Prostate gland (tissue), 2 donors: ENCODE data around the gene CNTNAP2. TPM values are rescaled to one million over a fixed set of nuclear protein-coding genes. Genes with fewer than 3 reads are reported as not detected.

ENCODE experiments used
- DNase-seq: peaks from one replicate; pipeline ENCODE4 v3.0.0-alpha.2; 2019; ENCODE audit warnings: low spot score
- H3K27ac ChIP-seq, 2 donors: fragments of 200-600 bp; sonication (generic); 2 replicates each; pipeline ENCODE4 v1.5.1; 2017 to 2019
- H3K27me3 ChIP-seq: fragments of 200-600 bp; sonication (generic); replicated peaks from 2 replicates; pipeline ENCODE4 v1.5.1; 2019; ENCODE audit not compliant: insufficient read depth
- H3K36me3 ChIP-seq, 2 donors: fragments of 200-600 bp; sonication (generic); 1 replicate in 1 of 2; 2 replicates in 1 of 2; pipeline versions ENCODE4 v1.5.1 to v1.8.1; 2017 to 2019
- H3K4me1 ChIP-seq: fragments of 200-600 bp; sonication (generic); replicated peaks from 2 replicates; pipeline ENCODE4 v1.5.1; 2019
- H3K4me3 ChIP-seq, 2 donors: fragments of 200-600 bp; sonication (generic); 2 replicates each; pipeline ENCODE4 v1.5.1; 2017 to 2019
- H3K9me3 ChIP-seq: fragments of 200-600 bp; sonication (generic); 2 replicates; pipeline ENCODE4 v1.5.1; 2017
- POLR2A ChIP-seq: fragments of 450-650 bp; IDR thresholded peaks from one replicate; pipeline ENCODE4 v1.6.1; 2016; ENCODE audit warnings: antibody characterized with exemption, mild to moderate bottlenecking
- POLR2AphosphoS5 ChIP-seq: sonication (generic); formaldehyde crosslinking; IDR thresholded peaks from one replicate; pipeline ENCODE4 v1.6.1; 2017; ENCODE audit warnings: antibody characterized with exemption
- WGBS: methylation state at CpG from one replicate; pipeline ENCODE4 v1.1.5; 2018; 5-methylcytosine and 5-hydroxymethylcytosine counted together
- intact Hi-C: fragments of 100-400 bp; cut with DNase I; formaldehyde crosslinking; loops from one replicate; pipeline ENCODE4 v1.14.2; 2022
- total RNA-seq, 2 donors: library from RNA; depleted of rRNA; stranded (reverse); fragments of >200 nt; gene quantifications; one replicate each; pipeline ENCODE4 v1.1.0, GENCODE V29; 2016
- TF ChIP-seq, protein P1 (sequence below), 4 experiments: fragments of 200-600 bp in 2 of 4; fragments of 450-650 bp in 2 of 4; sonication (generic) in 2 of 4; IDR thresholded peaks; 1 replicate in 3 of 4; 2 replicates in 1 of 4; pipeline ENCODE4 v1.5.1; 2016 to 2019; ENCODE audit warnings: antibody characterized with exemption in 4 of 4, mild to moderate bottlenecking in 2 of 4, moderate library complexity in 2 of 4

CNTNAP2 gene
- total RNA-seq, 2 donors from 2014 or later: 10.6 to 43.7 TPM

DNA sequence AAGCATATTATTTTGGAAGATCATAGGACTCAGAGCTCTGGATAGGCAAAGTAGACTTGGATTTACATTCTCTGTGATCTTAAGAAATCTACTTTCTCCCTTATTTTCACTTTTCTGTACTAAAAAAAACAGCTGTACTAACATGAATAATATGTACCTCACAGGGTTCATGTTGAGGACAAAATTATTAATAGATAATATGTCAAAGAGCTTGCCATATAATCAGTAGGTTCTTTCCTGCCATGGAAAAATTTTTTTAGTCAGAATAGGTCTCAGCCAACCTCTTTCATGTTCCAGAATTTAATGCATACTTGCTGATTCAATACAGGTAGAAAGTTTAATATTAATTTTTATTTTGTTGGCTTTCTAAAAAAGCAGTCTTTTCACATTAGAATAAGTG is 1693.7 kb downstream of the CNTNAP2 start:
- TF ChIP-seq, protein P1, sequence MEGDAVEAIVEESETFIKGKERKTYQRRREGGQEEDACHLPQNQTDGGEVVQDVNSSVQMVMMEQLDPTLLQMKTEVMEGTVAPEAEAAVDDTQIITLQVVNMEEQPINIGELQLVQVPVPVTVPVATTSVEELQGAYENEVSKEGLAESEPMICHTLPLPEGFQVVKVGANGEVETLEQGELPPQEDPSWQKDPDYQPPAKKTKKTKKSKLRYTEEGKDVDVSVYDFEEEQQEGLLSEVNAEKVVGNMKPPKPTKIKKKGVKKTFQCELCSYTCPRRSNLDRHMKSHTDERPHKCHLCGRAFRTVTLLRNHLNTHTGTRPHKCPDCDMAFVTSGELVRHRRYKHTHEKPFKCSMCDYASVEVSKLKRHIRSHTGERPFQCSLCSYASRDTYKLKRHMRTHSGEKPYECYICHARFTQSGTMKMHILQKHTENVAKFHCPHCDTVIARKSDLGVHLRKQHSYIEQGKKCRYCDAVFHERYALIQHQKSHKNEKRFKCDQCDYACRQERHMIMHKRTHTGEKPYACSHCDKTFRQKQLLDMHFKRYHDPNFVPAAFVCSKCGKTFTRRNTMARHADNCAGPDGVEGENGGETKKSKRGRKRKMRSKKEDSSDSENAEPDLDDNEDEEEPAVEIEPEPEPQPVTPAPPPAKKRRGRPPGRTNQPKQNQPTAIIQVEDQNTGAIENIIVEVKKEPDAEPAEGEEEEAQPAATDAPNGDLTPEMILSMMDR (IDR thresholded peaks at IDR 0.05): no peak
- no peak for TF ChIP-seq POLR2A
- no peak for TF ChIP-seq POLR2AphosphoS5
- Histone ChIP-seq H3K4me3 (no peak overlapping the region), H3K27ac (no peak overlapping the region)

DNA sequence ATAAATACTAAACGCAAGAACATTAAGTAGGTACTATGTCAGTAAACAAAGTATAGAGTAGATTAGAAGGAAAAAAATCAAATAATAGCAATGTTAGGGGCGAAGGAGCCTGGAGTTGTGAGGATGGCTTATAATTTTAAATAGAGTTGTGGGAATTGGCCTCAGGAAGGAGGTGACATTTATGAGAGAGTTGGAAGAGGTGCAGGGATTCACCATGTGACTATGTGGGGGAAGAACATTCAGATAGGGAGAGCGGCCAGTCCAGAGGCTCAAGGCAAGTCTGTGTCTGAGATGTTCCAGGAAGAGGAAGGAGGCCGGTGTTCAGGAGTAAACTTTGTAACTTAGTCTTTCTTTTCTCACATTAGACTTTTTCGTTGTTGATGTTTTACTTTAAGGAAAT is 1695.3 kb downstream of the CNTNAP2 start:
- Histone ChIP-seq H3K27ac (no peak overlapping the region), H3K9me3 (no peaks in the 10 kb centered on the region), H3K27me3 (no peaks in the 10 kb centered on the region), H3K4me1 (no peaks in the 10 kb centered on the region), H3K36me3 (no peaks in the 10 kb centered on the region), H3K4me3 (no peak overlapping the region)
- no peak for DNase-seq
- 76% methylated on average over 5 of the region's 5 CpGs for WGBS
- TF ChIP-seq, protein P1 (IDR thresholded peaks at IDR 0.05): no peak
- TF ChIP-seq POLR2AphosphoS5: no peak
- TF ChIP-seq POLR2A: no peak
- intact Hi-C loops: no loop called here

More for the DNA sequence above, 1693.7 kb downstream of the CNTNAP2 start:
- intact Hi-C loops: no loop called here
- no peaks in the 10 kb centered on the region for H3K36me3 ChIP-seq
- no peaks in the 10 kb centered on the region for H3K9me3 ChIP-seq
- DNase-seq: no peak
- no peaks in the 10 kb centered on the region for H3K4me1 ChIP-seq
- H3K27me3 ChIP-seq: no peaks in the 10 kb centered on the region

DNA sequence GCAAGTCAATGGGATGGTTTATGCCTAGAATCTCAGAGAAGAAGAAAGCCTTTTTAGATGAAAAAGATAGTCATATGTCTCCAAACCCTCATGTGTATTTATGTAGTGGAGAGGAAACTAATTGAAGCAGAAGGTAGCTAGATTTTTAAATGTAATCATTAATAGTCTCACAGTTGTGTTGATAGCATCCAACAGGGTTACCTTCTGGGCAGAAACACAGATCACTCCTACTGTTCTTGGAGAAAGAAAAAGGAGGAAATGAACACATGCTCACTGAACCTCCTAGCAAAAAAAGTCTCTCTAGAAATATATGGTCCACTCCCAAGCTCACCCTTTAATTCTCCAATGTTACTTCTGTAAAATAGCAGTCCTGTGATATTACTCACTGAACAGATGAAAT is 1696.7 kb downstream of the CNTNAP2 start:
- Histone ChIP-seq H3K27me3 (no peaks in the 10 kb centered on the region), H3K4me1 (no peaks in the 10 kb centered on the region), H3K27ac (no peak overlapping the region), H3K36me3 (no peaks in the 10 kb centered on the region), H3K9me3 (no peaks in the 10 kb centered on the region), H3K4me3 (no peak overlapping the region)
- TF ChIP-seq POLR2A (no peak), POLR2AphosphoS5 (no peak)
- TF ChIP-seq, protein P1 (IDR thresholded peaks at IDR 0.05): no peak
- no peak for DNase-seq
- intact Hi-C loops: no loop called here

DNA sequence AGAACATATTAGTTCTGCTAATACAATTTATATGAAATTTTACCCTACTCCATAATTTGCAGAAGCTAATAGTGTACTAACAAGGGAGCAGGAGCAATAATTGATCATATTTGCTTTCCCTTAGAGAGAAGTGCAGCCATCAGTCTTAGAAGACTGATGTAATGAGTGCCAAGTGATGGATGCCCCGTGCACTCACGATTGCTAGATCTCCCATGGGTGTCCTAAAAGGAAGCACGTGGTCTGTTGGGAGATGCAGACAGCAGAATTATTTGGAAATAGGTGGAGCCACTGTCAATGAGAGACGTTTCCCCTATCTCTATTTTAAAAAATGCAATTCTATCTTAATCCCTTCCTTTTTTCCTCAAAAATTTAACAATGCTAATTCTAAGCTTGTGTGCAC is 1701.7 kb downstream of the CNTNAP2 start:
- intact Hi-C loops: no loop called here
- H3K4me1 ChIP-seq: no peaks in the 10 kb centered on the region
- WGBS: 68% methylated on average over 4 of the region's 4 CpGs
- no peak overlapping the region for H3K27ac ChIP-seq
- no peaks in the 10 kb centered on the region for H3K27me3 ChIP-seq
- H3K9me3 ChIP-seq: no peaks in the 10 kb centered on the region
- no peak for DNase-seq
- H3K4me3 ChIP-seq: no peak overlapping the region
- H3K36me3 ChIP-seq: no peaks in the 10 kb centered on the region
- TF ChIP-seq, protein P1 (IDR thresholded peaks at IDR 0.05): no peak
- TF ChIP-seq POLR2AphosphoS5 (no peak), POLR2A (no peak)

DNA sequence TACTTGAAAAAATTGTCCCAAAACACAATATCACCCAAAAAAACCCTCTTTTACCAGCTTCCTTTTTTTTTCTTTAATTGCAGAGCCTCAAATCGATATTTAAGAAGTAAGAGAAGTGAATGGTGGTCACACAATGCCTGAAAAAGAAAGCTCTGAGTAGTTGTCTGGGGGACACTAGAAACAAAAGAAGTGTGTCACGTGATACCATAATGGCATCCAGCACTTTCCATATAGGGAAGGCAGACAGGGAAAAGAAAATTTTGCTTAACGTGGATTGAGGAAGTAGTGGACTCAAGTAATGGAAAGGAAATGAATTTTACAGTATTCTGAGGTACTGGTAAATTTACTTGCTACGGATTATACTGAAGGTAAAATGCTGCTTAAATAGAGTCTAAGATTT is 1708.1 kb downstream of the CNTNAP2 start:
- intact Hi-C loops: no loop called here
- H3K27me3 ChIP-seq: no peaks in the 10 kb centered on the region
- TF ChIP-seq POLR2AphosphoS5 (no peak), POLR2A (no peak)
- TF ChIP-seq, protein P1 (IDR thresholded peaks at IDR 0.05): no peak
- no peaks in the 10 kb centered on the region for H3K9me3 ChIP-seq
- H3K4me1 ChIP-seq: no peaks in the 10 kb centered on the region
- no peak overlapping the region for H3K27ac ChIP-seq
- DNase-seq: no peak
- no peaks in the 10 kb centered on the region for H3K36me3 ChIP-seq
- WGBS: 69% methylated on average over 4 of the region's 4 CpGs
- H3K4me3 ChIP-seq: no peak overlapping the region
